Keratinocyte (primary cell): ENCODE measurements around the gene ZNF462.

Experiments
- CTCF ChIP-seq, 3 experiments: IDR thresholded peaks in 1 of 3; conservative IDR thresholded peaks in 1 of 3; optimal IDR thresholded peaks in 1 of 3; 2 replicates in 2 of 3; 3 replicates in 1 of 3; pipeline versions ENCODE3 to v1.5.1; 2011; ENCODE audit warnings: low read length in 3 of 3, mild to moderate bottlenecking in 3 of 3, moderate library complexity in 2 of 3, control low read depth in 1 of 3, inconsistent platforms in 1 of 3; ENCODE audit not compliant: insufficient read depth in 2 of 3; ENCODE audit errors: extremely low read depth in 1 of 3
- EZH2 ChIP-seq: IDR thresholded peaks from one replicate; pipeline ENCODE4 v1.6.1; 2012; ENCODE audit warnings: inconsistent platforms, mild to moderate bottlenecking, low read length, moderate library complexity

- no peak for TF ChIP-seq CTCF (optimal IDR thresholded peaks at IDR 0.05 in 1 of 3, IDR thresholded peaks at IDR 0.05 in 1 of 3, conservative IDR thresholded peaks at IDR 0.05 in 1 of 3; ENCODE audit: extremely low read depth in 1 of 3, insufficient read depth in 2 of 3, low read length in 3 of 3)
- no peak for TF ChIP-seq EZH2
Observed at GRCh38 chr9:106945727-106946660, 83.0 kb downstream of the ZNF462 start.
